ENCODE measurements around the gene PHYKPL. TPM values are rescaled to one million over a fixed set of nuclear protein-coding genes. Genes with fewer than 3 reads are reported as not detected.

The PHYKPL gene
- total and polyA plus RNA-seq, 7 donors, result 22.3 to 51.6 (median 43.4) TPM

DNA sequence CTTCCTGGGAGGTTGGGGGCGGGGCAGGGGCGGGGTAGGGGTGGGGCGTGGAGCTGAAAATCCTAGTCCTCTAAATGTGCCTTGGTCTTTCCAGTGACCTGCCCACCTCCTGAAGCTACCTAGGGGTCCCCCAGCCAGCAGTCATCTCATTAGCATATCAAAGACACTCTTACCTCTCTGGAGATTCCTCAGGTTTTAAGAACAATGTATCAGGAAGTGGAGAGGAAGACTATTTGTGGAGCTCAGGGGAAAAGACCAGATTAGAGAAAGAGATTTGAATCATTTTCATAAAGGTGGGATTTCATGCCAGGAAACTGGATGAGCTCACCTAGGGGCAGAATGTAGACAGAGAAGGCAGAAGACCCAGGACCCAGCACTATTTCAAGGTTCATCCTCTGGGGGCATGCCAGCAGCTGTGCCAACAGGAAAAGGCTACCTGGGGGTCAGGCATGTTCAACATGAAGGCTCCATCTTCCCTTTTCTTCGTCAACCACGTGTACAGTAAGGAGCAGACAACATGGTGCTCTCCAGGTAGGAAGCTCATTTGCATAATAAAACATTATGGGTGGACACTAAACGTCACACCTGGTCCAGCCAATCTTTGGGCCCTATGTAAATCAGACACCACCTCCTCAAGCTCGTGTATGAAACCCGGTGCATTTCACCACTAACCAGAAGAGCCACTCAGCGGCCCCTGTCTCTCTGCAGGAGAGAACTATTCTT lies 52.3 kb downstream of the PHYKPL start:
- Histone ChIP-seq H3K4me3 (no peak overlapping the region), H3K9me3 (no peaks in the 10 kb centered on the region), H3K36me3 (ENCODE audit: insufficient read depth in 1 of 2, low read depth in 1 of 2) (no peaks in the 10 kb centered on the region), H3K27ac (no peak overlapping the region), H3K4me1 (no peaks in the 10 kb centered on the region), H3K27me3 (ENCODE audit: insufficient read depth in 3 of 3, low read length in 2 of 3) (peaks cover 0 to 2% (median 0%) of the 10 kb centered on the region in 3 donors)
- ATAC-seq, result no peak
- TF ChIP-seq, protein P1, sequence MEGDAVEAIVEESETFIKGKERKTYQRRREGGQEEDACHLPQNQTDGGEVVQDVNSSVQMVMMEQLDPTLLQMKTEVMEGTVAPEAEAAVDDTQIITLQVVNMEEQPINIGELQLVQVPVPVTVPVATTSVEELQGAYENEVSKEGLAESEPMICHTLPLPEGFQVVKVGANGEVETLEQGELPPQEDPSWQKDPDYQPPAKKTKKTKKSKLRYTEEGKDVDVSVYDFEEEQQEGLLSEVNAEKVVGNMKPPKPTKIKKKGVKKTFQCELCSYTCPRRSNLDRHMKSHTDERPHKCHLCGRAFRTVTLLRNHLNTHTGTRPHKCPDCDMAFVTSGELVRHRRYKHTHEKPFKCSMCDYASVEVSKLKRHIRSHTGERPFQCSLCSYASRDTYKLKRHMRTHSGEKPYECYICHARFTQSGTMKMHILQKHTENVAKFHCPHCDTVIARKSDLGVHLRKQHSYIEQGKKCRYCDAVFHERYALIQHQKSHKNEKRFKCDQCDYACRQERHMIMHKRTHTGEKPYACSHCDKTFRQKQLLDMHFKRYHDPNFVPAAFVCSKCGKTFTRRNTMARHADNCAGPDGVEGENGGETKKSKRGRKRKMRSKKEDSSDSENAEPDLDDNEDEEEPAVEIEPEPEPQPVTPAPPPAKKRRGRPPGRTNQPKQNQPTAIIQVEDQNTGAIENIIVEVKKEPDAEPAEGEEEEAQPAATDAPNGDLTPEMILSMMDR (IDR thresholded peaks at IDR 0.05), result no peak
- DNase-seq, result no peak
- intact Hi-C loops (cut with DNase I), result loop anchor here in 1 of 2 donors (1.0 kb wide), 1 partner anchor 26 kb away; no protein-coding TSS in a partner anchor
- WGBS, 3 donors, result 30 to 34% (median 32%) methylated on average over 9 of the region's 9 CpGs

DNA sequence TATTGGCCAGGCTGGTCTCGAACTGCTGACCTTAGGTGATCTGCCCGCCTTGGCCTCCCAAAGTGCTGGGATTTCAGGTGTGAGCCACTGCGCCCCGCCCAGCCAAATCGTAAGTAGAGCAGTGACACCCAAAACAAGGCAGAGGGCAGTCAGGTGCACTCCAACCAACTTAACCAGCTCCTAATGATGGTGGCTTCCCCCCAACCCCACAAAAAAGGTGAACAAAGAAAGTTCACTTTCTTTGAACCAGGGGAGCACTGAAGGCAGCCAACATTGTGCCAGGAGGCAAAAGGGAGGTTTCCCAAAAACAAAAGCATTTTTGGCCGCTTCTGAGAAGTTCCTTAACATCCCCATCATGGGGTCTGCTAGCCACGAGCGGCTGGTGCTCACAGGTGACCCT lies 55.0 kb downstream of the PHYKPL start:
- H3K4me1 ChIP-seq, result no peaks in the 10 kb centered on the region
- H3K4me3 ChIP-seq, result no peak overlapping the region
- TF ChIP-seq, protein P1 (IDR thresholded peaks at IDR 0.05), result no peak
- no peak overlapping the region for H3K27ac ChIP-seq
- H3K27me3 ChIP-seq (ENCODE audit: insufficient read depth in 3 of 3, low read length in 2 of 3), result peaks cover 0 to 2% (median 0%) of the 10 kb centered on the region in 3 donors
- no peak for ATAC-seq
- intact Hi-C loops (cut with DNase I), result no loop called here
- H3K9me3 ChIP-seq, result no peaks in the 10 kb centered on the region
- no peaks in the 10 kb centered on the region for H3K36me3 ChIP-seq (ENCODE audit: insufficient read depth in 1 of 2, low read depth in 1 of 2)
- WGBS, 3 donors, result 78 to 84% (median 84%) methylated on average over 8 of the region's 8 CpGs
- DNase-seq, result no peak

DNA sequence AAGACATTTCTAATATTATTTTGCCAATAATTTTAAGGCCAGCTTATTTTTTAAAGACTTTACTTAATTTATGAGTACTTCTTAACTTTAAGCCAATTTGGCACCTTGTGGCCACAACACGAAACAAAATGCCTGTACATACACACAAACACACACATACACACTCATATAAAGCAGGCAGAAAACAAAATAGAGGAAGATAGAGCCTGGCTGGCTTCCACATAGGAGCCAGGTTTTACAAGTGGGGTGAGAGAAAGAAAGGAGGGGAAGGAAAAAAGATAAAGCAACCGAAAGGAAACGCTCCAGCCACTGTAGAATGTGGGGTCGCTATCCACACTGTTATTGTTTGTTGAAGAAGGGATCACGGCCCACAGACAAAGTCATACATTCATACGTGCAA lies 55.8 kb downstream of the PHYKPL start:
- H3K27me3 ChIP-seq (ENCODE audit: insufficient read depth in 3 of 3, low read length in 2 of 3), result peaks cover 0 to 2% (median 0%) of the 10 kb centered on the region in 3 donors
- ATAC-seq (no peak), DNase-seq (no peak)
- H3K4me1 ChIP-seq, result no peaks in the 10 kb centered on the region
- H3K9me3 ChIP-seq, result no peaks in the 10 kb centered on the region
- no peaks in the 10 kb centered on the region for H3K36me3 ChIP-seq (ENCODE audit: insufficient read depth in 1 of 2, low read depth in 1 of 2)
- no peak overlapping the region for H3K27ac ChIP-seq
- H3K4me3 ChIP-seq, result no peak overlapping the region
- TF ChIP-seq, protein P1 (IDR thresholded peaks at IDR 0.05), result no peak
- WGBS, 3 donors, result 79 to 92% (median 84%) methylated on average over 6 of the region's 6 CpGs
- intact Hi-C loops (cut with DNase I), result no loop called here

DNA sequence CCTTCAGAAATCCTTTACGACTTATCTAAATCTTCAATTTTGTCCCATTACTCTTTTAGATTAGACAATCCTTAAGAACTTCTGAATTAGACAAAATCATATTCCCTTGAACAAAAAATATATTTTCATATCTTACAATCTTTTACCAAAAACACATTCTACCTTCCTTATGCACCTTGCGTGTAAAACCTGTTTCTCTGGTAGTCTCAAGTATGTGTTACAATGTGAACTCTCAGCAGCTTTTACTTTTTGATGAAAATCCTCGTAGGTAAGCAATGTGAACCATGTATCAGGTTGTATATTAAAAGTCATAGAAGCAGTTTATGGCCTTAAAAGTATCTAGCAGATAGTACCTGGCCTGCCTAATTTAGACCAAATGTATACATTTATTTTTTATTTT lies 58.1 kb downstream of the PHYKPL start:
- Histone ChIP-seq H3K9me3 (no peaks in the 10 kb centered on the region), H3K27ac (no peak overlapping the region), H3K27me3 (ENCODE audit: insufficient read depth in 3 of 3, low read length in 2 of 3) (no peaks in the 10 kb centered on the region), H3K4me1 (no peaks in the 10 kb centered on the region), H3K36me3 (ENCODE audit: insufficient read depth in 1 of 2, low read depth in 1 of 2) (no peaks in the 10 kb centered on the region), H3K4me3 (no peak overlapping the region)
- intact Hi-C loops (cut with DNase I), result no loop called here
- ATAC-seq (no peak), DNase-seq (no peak)
- 92 to 95% (median 92%) methylated on average over 3 of the region's 3 CpGs for WGBS, 3 donors
- TF ChIP-seq, protein P1 (IDR thresholded peaks at IDR 0.05), result no peak

DNA sequence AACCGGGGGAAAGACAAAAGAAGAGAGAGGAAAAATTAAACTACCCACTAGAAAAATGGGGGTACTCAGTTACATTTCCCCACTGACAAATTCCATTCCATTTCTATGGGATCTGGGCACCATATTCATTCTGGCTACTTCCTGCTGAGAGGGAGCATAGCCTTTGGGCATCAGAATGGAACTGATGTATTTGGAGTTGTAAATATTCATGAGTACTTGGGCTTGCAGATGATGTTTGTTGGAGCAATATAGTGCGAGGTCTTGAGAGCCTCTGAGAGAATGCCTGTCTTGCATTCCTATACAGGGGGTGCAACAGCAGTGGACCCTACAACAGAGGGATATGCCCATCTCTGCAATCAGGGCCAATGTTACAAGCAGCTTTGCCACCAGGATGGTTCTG lies 62.1 kb downstream of the PHYKPL start:
- DNase-seq, result no peak
- Histone ChIP-seq H3K27ac (no peak overlapping the region), H3K4me1 (no peaks in the 10 kb centered on the region), H3K4me3 (no peak overlapping the region), H3K36me3 (ENCODE audit: insufficient read depth in 1 of 2, low read depth in 1 of 2) (no peaks in the 10 kb centered on the region), H3K27me3 (ENCODE audit: insufficient read depth in 3 of 3, low read length in 2 of 3) (peaks cover 0 to 12% (median 3%) of the 10 kb centered on the region in 3 donors), H3K9me3 (no peaks in the 10 kb centered on the region)
- 82 to 84% (median 83%) methylated on average over 2 of the region's 2 CpGs for WGBS, 3 donors
- intact Hi-C loops (cut with DNase I), result no loop called here
- TF ChIP-seq, protein P1 (IDR thresholded peaks at IDR 0.05), result no peak
- no peak for ATAC-seq

All from psoas muscle (tissue), 8 donors.